Measurements from ENCODE around the gene GNAQ. TPM values are rescaled to one million over a fixed set of nuclear protein-coding genes. Genes with fewer than 3 reads are reported as not detected.

GNAQ gene
- total and polyA plus RNA-seq, 4 donors: 24.6 to 86.2 (median 51.4) TPM

GRCh38 chr9:77820293-77820954, 211.2 kb downstream of the GNAQ start:
- Histone ChIP-seq H3K36me3 (ENCODE audit: control insufficient read depth in 4 of 4, insufficient read depth in 4 of 4, low read length in 4 of 4) (peaks cover 0 to 2% (median 0%) of the 10 kb centered on the region in 4 donors), H3K9me3 (ENCODE audit: control insufficient read depth in 4 of 4, insufficient read depth in 3 of 4, low read length in 3 of 4) (no peaks in the 10 kb centered on the region), H3K27me3 (ENCODE audit: control insufficient read depth in 3 of 3, insufficient read depth in 3 of 3, low read length in 2 of 3) (no peaks in the 10 kb centered on the region), H3K9ac (ENCODE audit: insufficient read depth in 1 of 2, low read length in 2 of 2) (no peak overlapping the region), H3K27ac (ENCODE audit: low read depth in 1 of 2, low read length in 1 of 2) (no peak overlapping the region), H3K4me1 (ENCODE audit: control insufficient read depth in 5 of 5, insufficient read depth in 5 of 5, low read length in 5 of 5) (peaks cover 0 to 10% (median 5%) of the 10 kb centered on the region in 5 donors), H3K4me3 (no peak overlapping the region)
- 68 to 73% methylated on average over 3 of the region's 3 CpGs for WGBS, 2 donors
- TF ChIP-seq CTCF (IDR thresholded peaks at IDR 0.05; ENCODE audit: control extremely low read depth, extremely low read depth): no peak
- ATAC-seq (ENCODE audit: insufficient read depth, low FRiP score) (no peak), DNase-seq (no peak)

- Histone ChIP-seq H3K9me3 (ENCODE audit: control insufficient read depth in 4 of 4, insufficient read depth in 3 of 4, low read length in 3 of 4) (no peaks in the 10 kb centered on the region), H3K4me3 (no peak overlapping the region), H3K4me1 (ENCODE audit: control insufficient read depth in 5 of 5, insufficient read depth in 5 of 5, low read length in 5 of 5) (peaks cover 0 to 10% (median 4%) of the 10 kb centered on the region in 5 donors), H3K27ac (ENCODE audit: low read depth in 1 of 2, low read length in 1 of 2) (peak overlapping the region in 1 of 2 donors; percentile 10), H3K36me3 (ENCODE audit: control insufficient read depth in 4 of 4, insufficient read depth in 4 of 4, low read length in 4 of 4) (peaks cover 0 to 2% (median 0%) of the 10 kb centered on the region in 4 donors), H3K27me3 (ENCODE audit: control insufficient read depth in 3 of 3, insufficient read depth in 3 of 3, low read length in 2 of 3) (no peaks in the 10 kb centered on the region), H3K9ac (ENCODE audit: insufficient read depth in 1 of 2, low read length in 2 of 2) (no peak overlapping the region)
- WGBS, 2 donors: 49 to 54% methylated on average over 1 of the region's 1 CpG
- no peak for TF ChIP-seq CTCF (IDR thresholded peaks at IDR 0.05; ENCODE audit: control extremely low read depth, extremely low read depth)
- ATAC-seq (ENCODE audit: insufficient read depth, low FRiP score) (no peak), DNase-seq (peak in 2 of 3 donors; percentile 46 to 54)
These were observed 212.0 kb downstream of the GNAQ start for GRCh38 chr9:77819657-77820056.

GRCh38 chr9:77817590-77818311, 213.9 kb downstream of the GNAQ start:
- Histone ChIP-seq H3K27ac (ENCODE audit: low read depth in 1 of 2, low read length in 1 of 2) (no peak overlapping the region), H3K27me3 (ENCODE audit: control insufficient read depth in 3 of 3, insufficient read depth in 3 of 3, low read length in 2 of 3) (no peaks in the 10 kb centered on the region), H3K9me3 (ENCODE audit: control insufficient read depth in 4 of 4, insufficient read depth in 3 of 4, low read length in 3 of 4) (no peaks in the 10 kb centered on the region), H3K9ac (ENCODE audit: insufficient read depth in 1 of 2, low read length in 2 of 2) (no peak overlapping the region), H3K36me3 (ENCODE audit: control insufficient read depth in 4 of 4, insufficient read depth in 4 of 4, low read length in 4 of 4) (peaks cover 0 to 2% (median 0%) of the 10 kb centered on the region in 4 donors), H3K4me1 (ENCODE audit: control insufficient read depth in 5 of 5, insufficient read depth in 5 of 5, low read length in 5 of 5) (peaks cover 0 to 10% (median 4%) of the 10 kb centered on the region in 5 donors), H3K4me3 (no peak overlapping the region)
- no peak for DNase-seq
- WGBS, 2 donors: 93 to 94% methylated on average over 7 of the region's 7 CpGs
- no peak for ATAC-seq (ENCODE audit: insufficient read depth, low FRiP score)
- no peak for TF ChIP-seq CTCF (IDR thresholded peaks at IDR 0.05; ENCODE audit: control extremely low read depth, extremely low read depth)
